ENCODE measurements around the gene NUPR1.

Gene NUPR1

GRCh38 chr16:28498666-28499381 is 40.0 kb downstream of the NUPR1 start:
- H3K4me2 ChIP-seq (ENCODE audit: low read depth, low read length) = no peak overlapping the region
- H3K9me2 ChIP-seq (replicated peaks; ENCODE audit: insufficient read depth, low read length) = no peaks in the 10 kb centered on the region
- H3K27me3 ChIP-seq (replicated peaks; ENCODE audit: insufficient read depth, low read length) = peaks cover 3% of the 10 kb centered on the region; the same call in 1 of the 2 replicates
- H3K9me3 ChIP-seq (replicated peaks; ENCODE audit: insufficient read depth, low read length) = no peaks in the 10 kb centered on the region
- H3F3A ChIP-seq (ENCODE audit: insufficient read depth, low read length) = no peaks in the 10 kb centered on the region
- no peak overlapping the region for H3K27ac ChIP-seq (ENCODE audit: low read length)
- no peaks in the 10 kb centered on the region for H4K20me1 ChIP-seq (ENCODE audit: insufficient read depth, low read length)
- H3K36me3 ChIP-seq (replicated peaks; ENCODE audit: insufficient read depth, low read length) = no peaks in the 10 kb centered on the region
- no peak overlapping the region for H3K4me3 ChIP-seq (ENCODE audit: low read length)
- no peak for DNase-seq
- no peak overlapping the region for H2AFZ ChIP-seq (ENCODE audit: low read length)
- H3K4me1 ChIP-seq (ENCODE audit: low read length) = peaks cover 8% of the 10 kb centered on the region
- TF ChIP-seq EZH2 (optimal IDR thresholded peaks at IDR 0.05; ENCODE audit: low read depth, low read length) (no peak), CTCF (IDR thresholded peaks at IDR 0.05; ENCODE audit: low read length) (no peak)
- H3K9ac ChIP-seq (ENCODE audit: low read length) = no peak overlapping the region
- no peaks in the 10 kb centered on the region for H3K79me2 ChIP-seq (ENCODE audit: low read length)

DNA sequence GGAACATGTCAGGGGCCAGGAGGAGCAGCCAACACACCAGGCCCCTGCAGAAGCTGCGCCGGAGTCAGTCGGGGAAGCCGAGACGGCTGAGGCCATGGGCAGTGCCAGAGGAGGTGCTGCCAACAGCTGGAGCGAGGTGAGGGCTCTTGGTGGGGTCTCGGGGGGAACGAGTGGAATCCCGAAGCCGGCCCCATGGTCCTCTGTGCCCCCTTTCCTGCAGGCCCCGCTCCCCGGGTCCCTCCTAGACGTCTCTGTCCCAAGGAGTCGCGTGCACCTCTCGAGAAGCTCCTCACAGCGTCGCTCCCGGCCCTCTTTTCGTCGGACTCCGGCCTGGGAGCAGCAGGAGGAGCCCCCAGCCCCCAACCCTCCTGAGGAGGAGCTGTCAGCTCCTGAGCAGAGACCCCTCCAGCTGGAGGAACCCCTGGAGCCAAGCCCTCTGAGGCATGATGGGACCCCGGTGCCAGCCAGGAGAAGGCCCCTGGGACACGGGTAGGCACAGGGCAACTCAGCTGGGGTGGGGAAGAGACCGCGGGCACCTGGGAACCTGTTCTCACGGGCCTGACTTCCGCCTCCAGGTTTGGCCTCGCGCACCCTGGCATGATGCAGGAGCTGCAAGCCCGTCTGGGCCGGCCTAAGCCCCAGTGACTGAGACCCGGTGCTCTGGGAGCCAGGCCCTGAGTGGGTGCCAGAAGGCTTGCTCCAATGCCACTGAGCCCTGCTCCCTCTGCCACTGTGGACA is 40.7 kb downstream of the NUPR1 start:
- no peaks in the 10 kb centered on the region for H3K9me2 ChIP-seq (replicated peaks; ENCODE audit: insufficient read depth, low read length)
- no peak for DNase-seq
- peaks cover 14% of the 10 kb centered on the region for H3K4me1 ChIP-seq (ENCODE audit: low read length)
- no peaks in the 10 kb centered on the region for H3K36me3 ChIP-seq (replicated peaks; ENCODE audit: insufficient read depth, low read length)
- H3K4me2 ChIP-seq (ENCODE audit: low read depth, low read length) = no peak overlapping the region
- no peak overlapping the region for H3K9ac ChIP-seq (ENCODE audit: low read length)
- H3K4me3 ChIP-seq (ENCODE audit: low read length) = no peak overlapping the region
- H3F3A ChIP-seq (ENCODE audit: insufficient read depth, low read length) = 0 out of 2 replicates have a peak, but pooled peaks cover 2% of the 10 kb centered on the region
- H3K27ac ChIP-seq (ENCODE audit: low read length) = no peak overlapping the region
- no peaks in the 10 kb centered on the region for H3K9me3 ChIP-seq (replicated peaks; ENCODE audit: insufficient read depth, low read length)
- TF ChIP-seq CTCF (IDR thresholded peaks at IDR 0.05; ENCODE audit: low read length) (no peak), EZH2phosphoT487 (IDR thresholded peaks at IDR 0.05; ENCODE audit: low read length) (no peak), EZH2 (optimal IDR thresholded peaks at IDR 0.05; ENCODE audit: low read depth, low read length) (no peak)
- no peaks in the 10 kb centered on the region; the same call in 1 of the 2 replicates for H3K27me3 ChIP-seq (replicated peaks; ENCODE audit: insufficient read depth, low read length)
- no peaks in the 10 kb centered on the region for H3K79me2 ChIP-seq (ENCODE audit: low read length)
- no peak overlapping the region for H2AFZ ChIP-seq (ENCODE audit: low read length)
- H4K20me1 ChIP-seq (ENCODE audit: insufficient read depth, low read length) = no peaks in the 10 kb centered on the region

GRCh38 chr16:28497386-28497785 is 41.4 kb downstream of the NUPR1 start:
- H3K4me1 ChIP-seq (ENCODE audit: low read length) = peaks cover 14% of the 10 kb centered on the region
- no peak overlapping the region for H3K4me3 ChIP-seq (ENCODE audit: low read length)
- H3F3A ChIP-seq (ENCODE audit: insufficient read depth, low read length) = 0 out of 2 replicates have a peak, but pooled peaks cover 3% of the 10 kb centered on the region
- H3K9ac ChIP-seq (ENCODE audit: low read length) = no peak overlapping the region
- no peak overlapping the region for H3K27ac ChIP-seq (ENCODE audit: low read length)
- no peaks in the 10 kb centered on the region; the same call in 1 of the 2 replicates for H3K27me3 ChIP-seq (replicated peaks; ENCODE audit: insufficient read depth, low read length)
- H3K9me3 ChIP-seq (replicated peaks; ENCODE audit: insufficient read depth, low read length) = no peaks in the 10 kb centered on the region
- no peak overlapping the region for H2AFZ ChIP-seq (ENCODE audit: low read length)
- no peaks in the 10 kb centered on the region for H3K79me2 ChIP-seq (ENCODE audit: low read length)
- no peak for TF ChIP-seq EZH2 (optimal IDR thresholded peaks at IDR 0.05; ENCODE audit: low read depth, low read length)
- no peak for TF ChIP-seq CTCF (IDR thresholded peaks at IDR 0.05; ENCODE audit: low read length)
- no peak for TF ChIP-seq EZH2phosphoT487 (IDR thresholded peaks at IDR 0.05; ENCODE audit: low read length)
- H3K36me3 ChIP-seq (replicated peaks; ENCODE audit: insufficient read depth, low read length) = no peaks in the 10 kb centered on the region
- no peaks in the 10 kb centered on the region for H3K9me2 ChIP-seq (replicated peaks; ENCODE audit: insufficient read depth, low read length)
- no peaks in the 10 kb centered on the region for H4K20me1 ChIP-seq (ENCODE audit: insufficient read depth, low read length)
- DNase-seq = no peak
- H3K4me2 ChIP-seq (ENCODE audit: low read depth, low read length) = no peak overlapping the region

All from MM.1S (cell line).